ENCODE measurements around the gene RBMS3.

The RBMS3 gene

DNA sequence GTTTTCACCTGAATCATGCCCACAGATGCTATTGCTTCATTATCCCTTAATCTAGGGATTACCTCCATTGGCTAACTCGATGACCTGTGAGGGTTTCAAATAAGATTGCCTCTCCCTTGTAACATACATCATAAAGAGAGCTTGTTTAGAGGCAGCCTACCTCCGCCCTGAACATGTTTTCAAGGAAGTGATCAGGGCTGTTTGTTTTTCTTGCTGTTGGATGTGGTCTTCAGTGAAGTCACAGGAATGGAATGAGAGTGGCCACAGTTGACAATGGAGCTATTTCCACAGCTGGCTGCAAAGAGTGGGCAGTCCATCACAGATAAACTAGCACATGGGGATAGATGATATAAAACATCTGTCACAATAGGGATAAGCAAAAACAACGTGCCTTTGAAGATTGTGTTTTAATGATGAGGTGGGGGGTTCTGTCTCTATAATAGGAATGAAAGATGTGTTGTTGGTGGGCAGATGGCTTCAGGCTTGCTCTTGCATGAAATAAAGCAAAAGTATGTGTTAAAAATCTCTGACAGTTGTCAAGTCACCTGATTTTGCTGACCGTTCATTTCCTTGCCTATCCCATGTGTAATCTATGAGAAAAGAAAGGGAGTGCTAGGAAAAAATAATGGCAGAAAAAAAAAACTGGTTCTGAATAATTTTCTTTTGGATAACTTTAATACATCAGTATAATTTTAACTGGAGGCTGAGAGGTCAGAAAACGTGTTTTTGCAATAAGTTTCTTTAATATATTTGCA is 642.3 kb downstream of the RBMS3 start:
- no peak for DNase-seq

DNA sequence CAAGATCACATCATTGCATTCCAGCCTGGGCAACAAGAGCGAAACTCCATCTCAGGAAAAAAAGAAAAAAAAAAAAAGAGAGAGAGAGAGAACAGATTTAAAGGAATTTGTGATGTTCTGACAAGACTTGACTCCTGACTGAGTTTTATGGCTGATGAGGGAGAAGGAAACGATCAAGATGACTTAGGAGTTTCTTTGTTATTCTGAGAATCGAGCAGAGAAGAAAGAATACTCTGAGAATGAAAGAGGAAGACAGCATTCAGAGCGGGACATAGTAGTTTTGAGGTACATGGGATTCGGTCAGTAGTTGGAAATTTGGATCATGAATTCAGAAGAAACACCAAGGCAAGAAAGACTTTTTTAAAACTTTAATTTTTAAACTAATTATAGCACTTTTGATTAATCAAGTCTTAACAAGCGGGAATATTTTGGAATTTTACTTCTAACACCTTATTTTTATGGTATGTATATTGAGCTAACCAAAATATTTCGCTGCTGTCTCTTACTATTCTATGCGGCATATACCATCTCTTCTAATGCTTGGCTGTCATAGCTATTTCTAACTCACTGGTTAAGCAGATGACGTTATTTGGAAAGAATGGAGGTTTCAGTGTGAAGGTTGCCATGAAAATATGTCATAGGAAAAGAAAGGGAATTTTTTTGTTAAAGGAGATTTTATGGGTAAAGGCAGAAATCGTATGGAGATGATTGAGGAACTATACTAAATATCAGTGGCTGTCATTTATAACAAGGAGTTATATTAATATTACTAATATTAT is 644.1 kb downstream of the RBMS3 start:
- no peak for DNase-seq

- DNase-seq = no peak
Observed at GRCh38 chr3:29926378-29926777, 645.5 kb downstream of the RBMS3 start.

DNA sequence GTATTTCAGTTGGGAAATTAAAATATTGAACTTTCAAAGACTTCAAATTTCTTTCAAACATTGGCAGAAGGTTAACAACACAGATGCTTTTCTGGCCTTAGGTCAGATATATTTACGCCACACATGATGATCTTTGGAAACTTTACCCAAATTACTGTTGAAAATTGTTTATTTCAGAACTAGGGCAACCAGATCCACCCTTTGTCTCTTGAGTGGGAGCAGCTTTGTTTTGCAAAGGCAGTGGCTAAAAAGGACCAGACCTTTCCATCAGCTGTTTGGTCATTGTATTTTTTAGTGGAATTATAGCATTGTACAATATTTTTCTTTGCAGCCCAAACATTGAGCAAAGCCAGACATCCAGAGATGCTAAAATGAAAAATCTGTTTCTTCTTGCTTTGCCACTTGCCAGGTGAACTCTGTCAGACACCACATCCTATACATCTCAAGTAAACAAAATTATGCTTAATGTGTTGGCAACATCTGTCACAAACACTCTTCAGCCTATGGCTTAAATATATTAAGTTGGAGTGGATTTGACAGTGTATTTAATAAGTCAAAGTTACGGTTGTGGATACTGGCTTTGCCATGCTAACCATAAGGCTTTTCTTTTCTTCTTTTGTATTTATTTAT is 651.9 kb downstream of the RBMS3 start:
- DNase-seq = no peak

DNA sequence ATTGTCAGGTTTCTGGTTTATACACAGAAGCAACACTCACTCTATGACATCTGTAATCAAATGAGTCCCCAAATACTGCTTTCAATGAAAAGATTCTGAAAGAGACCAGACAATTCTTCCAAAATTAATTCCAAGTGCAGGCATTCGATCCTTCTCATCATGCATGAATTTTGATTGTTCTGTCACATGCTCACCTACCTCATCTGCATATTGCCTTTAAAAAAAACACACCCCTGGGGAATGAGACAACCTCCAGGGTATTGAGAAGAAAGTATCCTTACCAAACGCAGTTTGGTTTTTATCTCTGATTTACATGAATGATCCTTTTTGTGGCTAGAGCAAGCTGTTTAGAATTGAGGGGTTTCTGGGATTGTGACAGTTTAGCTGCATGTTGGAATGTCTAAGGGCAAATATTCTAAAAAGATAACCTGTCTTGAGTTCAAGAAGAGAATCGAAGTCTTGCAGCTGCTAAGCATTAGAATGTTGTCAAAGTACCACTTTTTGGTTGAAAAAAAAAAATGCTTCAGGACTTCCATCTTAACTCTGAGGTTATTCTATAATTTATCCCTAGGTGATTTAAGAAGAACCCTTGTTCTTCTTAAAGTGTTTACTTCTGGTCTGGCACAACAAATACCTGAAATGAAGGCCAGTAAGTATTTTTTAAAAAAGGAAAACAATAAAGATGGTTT is 653.1 kb downstream of the RBMS3 start:
- no peak for DNase-seq

DNA sequence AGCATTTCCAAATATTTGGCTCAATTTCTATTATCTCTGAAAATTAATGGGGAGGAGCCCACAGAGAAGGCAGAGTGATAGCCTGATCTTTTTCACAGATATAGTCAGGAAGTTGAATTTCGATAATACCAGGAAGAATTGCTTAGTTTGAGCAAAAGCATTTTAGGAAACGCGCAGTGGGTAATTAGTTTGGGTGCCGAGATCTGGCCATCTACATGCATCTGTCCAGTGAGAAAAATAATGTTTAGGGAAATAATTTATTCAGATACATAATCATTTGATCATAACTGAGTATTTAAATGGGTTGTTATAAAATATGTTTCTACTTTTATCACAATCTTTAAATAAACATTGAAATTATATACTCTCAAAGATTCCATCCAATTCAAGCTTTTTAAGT is 653.9 kb downstream of the RBMS3 start:
- no peak for DNase-seq

- DNase-seq = no peak
Observed at GRCh38 chr3:29936054-29936453, 655.2 kb downstream of the RBMS3 start.

- DNase-seq = no peak
Observed at GRCh38 chr3:29936766-29937165, 655.9 kb downstream of the RBMS3 start.

DNA sequence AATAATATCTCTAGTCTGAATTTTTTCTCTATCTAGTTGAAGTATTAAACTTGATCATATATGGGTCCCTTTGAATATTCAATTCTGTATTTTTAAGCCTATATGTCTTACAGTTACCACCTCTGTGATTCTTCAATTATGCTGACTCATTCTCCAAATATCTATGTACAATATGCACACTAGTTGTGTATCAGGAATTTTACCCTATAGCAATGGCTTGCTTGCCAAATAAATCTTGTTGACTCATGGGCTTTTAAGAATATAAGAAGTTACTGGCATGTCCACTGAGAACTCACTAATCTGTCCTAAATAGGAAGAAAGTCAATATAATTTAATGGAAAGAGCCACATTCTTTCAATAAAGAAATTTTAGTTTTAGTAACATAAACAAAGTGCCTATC is 656.3 kb downstream of the RBMS3 start:
- no peak for DNase-seq

- DNase-seq = no peak
Observed at GRCh38 chr3:29940759-29941323, 660.0 kb downstream of the RBMS3 start.

GRCh38 chr3:29942297-29942696 is 661.4 kb downstream of the RBMS3 start:
- DNase-seq = no peak

GRCh38 chr3:29949131-29949530 is 668.3 kb downstream of the RBMS3 start:
- DNase-seq = no peak

DNA sequence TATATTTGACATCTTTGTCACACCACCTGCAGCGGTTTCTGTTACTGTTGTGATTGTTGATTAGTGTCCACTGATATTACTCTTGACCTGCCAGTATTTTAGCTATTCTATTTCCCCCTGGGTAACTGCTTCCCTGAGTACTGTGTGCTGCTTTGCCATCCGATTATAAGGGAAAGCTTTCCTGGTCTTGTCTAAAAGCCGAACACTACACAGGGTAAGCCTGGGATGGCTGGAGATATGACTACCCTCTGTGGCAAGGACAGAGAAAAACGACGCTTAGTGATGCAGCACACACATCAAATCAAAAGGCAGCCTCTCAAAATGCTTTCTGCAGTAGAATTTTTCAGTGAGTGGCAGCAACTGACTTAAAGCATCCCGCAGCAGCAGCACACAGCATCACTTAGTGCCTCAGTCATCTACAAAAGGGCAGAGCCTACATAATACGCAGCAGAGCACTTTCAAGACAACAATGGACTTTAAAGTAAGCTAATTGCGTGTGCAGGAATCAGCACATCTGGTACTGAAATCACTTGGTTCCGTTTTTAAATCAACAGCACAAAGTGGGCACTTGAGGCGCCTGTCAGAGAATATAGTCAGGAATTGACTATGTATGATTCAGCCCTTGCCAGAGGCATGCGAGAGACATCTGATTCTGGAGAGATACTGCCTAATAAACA is 669.2 kb downstream of the RBMS3 start:
- no peak for DNase-seq

- no peak for DNase-seq
Observed at GRCh38 chr3:29952431-29952830, 671.6 kb downstream of the RBMS3 start.

GRCh38 chr3:29955413-29955812 is 674.5 kb downstream of the RBMS3 start:
- DNase-seq = no peak

GRCh38 chr3:29958816-29959215 is 677.9 kb downstream of the RBMS3 start:
- DNase-seq = no peak

DNA sequence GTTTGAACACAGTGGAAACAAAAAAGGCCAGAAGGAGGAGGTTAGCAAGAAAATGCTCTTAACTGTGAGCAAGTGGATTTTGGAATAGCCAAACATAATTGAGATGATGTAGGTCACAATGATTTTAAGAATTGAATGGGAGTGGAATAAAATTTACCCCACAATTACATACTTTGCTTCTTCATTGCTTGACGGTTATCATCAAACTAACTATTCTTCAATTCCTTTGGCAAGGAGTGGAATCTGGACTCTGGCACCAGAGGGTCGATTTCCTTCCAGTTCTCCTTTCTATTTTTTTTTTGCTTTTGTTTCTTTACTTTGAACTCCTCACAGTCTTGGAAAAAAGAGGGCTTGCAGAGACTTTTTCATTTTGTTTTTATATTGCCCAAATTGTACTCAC is 691.0 kb downstream of the RBMS3 start:
- DNase-seq = no peak

DNA sequence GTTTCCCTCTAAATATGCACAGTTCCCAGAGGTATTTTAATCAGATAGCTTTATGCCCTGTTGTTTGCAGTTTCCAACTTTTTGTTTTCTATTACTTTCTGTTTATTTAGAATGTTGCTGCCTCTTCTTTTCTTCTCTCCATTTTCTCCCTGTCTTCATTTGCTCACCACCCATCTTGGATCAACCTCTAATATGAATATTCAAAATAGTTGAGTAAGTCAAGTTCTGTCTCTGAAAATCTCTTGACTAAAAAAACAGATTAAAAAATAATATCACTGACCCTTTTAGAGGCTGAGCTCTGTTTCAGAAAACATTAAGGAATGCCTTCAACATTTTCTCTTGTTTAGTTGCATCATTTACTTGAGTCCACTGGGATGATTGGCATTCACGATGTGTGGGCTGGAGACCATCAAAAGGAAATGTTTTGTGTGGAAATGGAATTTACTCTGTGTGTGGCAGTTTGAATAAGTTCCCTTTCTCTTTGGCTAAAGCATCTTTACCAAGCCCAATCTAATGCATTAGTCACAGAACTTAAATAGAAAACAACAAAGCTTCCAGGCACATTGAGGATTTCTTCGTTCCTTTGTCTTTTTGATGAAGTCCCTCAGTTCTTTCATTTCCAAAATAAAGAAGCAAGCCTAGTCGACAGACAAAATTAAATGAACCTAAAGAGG is 691.6 kb downstream of the RBMS3 start:
- no peak for DNase-seq

DNA sequence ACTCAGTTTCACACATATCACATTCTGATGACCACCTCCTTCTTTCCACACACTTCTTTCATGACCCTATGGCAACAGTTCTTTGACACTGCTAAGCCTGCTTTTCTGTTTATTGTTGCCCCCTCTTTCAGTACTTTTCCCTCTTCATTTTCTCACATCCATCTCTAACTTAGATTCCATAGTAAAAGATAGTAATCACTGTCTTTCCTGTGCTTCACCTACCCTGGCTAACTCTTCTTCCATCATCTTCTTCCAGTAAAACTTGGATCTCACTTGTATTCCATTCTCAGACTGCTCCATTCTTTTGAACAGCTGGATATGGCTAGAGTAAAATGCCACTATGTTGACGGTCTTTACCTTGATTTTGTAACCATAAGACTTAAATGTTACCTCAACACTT is 692.9 kb downstream of the RBMS3 start:
- DNase-seq = no peak

DNA sequence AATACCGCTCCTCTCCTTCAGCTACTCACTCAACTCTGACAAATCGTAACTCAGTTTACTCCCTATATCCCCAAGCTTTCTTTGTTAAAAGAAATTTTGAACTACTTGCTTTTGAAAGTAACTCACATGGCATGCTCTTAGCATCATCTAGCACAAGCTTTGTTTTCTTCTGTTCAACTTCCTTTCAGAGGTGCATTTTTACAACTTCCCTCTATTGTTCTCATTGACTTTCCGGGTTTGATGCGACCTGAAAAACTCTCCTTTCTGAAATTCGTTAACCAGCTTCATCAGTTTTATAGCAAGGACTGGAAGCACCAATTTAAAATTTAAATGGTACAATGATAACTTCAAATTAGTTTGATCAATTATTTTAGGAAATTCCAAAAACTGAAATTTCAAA is 696.0 kb downstream of the RBMS3 start:
- no peak for DNase-seq

- DNase-seq = no peak
Observed at GRCh38 chr3:29977360-29977759, 696.5 kb downstream of the RBMS3 start.

- DNase-seq = no peak
Observed at GRCh38 chr3:29978036-29978435, 697.2 kb downstream of the RBMS3 start.

Measured in hematopoietic multipotent progenitor cell treated with erythropoietin and hydrocortisone succinate and interleukin-3 and kit ligand, for 4 days (in vitro differentiated cells).